HG03571 (cell line): Measurements from ENCODE around the gene GRK2.
"Not testable (repeated sequence)": the region's sequence is repeated elsewhere in the genome, so short reads cannot be mapped to it uniquely, and the experiment has no call there.

Experiments
- ATAC-seq: cut with Tn5 transposase; IDR thresholded peaks from one replicate; pipeline ENCODE4 v1.9.1; 2021; ENCODE audit not compliant: unreplicated experiment

Gene GRK2

DNA sequence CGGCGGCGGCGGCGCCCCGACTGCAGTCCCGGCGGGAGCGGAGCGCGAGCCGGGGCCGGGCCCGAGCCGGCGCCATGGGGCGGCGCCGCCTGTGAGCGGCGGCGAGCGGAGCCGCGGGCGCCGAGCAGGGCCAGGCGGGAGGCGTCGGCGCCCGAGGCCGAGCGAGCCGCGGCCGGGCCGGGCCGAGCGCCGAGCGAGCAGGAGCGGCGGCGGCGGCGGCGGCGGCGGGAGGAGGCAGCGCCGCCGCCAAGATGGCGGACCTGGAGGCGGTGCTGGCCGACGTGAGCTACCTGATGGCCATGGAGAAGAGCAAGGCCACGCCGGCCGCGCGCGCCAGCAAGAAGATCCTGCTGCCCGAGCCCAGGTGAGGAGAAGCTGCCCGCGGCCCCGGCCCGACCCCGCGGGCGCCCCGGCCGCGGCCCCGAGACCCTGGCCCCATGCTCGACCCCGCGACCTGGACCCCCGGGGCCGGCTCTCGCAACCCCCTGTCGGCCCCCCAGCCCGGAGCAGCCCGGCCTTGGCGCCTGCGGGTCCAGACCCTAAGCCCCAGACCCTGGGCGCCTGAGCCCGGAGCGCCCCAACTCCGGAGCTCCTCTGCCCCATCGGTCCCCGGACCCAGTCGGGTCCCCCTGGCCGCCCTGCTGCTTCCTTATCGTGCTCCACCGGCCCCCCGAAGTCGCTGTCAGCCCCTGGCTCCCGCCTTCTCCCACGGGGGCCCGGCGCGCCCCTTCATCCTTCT lies at the start of gene GRK2:
Gene GRK2, plus strand, starts transcription at position 25 of the 739 bp plus-strand sequence. Its CDS starts 227 bp downstream, at position 252.
- ATAC-seq: peak; percentile 13

DNA sequence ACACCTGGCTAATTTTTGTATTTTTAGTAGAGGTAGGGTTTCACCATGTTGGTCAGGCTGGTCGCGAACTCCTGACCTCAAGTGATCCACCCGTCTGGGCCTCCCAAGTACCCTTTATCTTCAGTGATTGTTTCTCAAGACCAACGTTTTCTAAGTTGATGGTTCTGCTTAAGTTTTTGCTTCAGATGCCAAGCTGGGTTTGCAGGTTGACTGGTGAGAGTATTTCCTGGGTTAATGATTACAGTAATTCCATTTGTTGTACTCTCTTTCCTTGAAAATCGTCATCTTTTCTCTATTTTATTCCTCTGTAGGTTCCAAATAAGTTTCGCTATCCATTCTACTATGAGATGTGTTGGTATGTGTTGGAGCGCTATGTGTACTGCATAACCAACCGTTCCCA lies 38.5 kb upstream of the GRK2 start:
- ATAC-seq: no peak

DNA sequence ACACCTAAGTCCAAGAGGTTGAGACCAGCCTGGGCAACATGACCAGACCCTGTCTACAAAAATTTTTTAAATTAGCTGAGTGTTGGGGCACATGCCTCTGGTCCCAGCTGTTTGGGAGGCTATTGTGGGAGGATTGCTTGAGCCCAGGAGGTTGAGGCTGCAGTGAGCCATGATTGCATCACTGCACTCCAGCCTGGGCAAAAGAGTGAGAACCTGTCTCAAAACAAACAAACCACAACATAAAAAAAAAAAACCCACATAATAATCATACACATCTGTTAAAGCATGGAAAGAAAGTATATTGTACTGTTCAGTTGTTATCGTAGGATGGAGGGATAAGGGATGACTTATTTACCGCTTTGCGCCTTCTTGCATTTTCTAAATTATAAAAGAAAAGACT lies 35.9 kb upstream of the GRK2 start:
- no peak for ATAC-seq

- no peak for ATAC-seq
Observed at GRCh38 chr11:67230886-67231285, 35.4 kb upstream of the GRK2 start.

DNA sequence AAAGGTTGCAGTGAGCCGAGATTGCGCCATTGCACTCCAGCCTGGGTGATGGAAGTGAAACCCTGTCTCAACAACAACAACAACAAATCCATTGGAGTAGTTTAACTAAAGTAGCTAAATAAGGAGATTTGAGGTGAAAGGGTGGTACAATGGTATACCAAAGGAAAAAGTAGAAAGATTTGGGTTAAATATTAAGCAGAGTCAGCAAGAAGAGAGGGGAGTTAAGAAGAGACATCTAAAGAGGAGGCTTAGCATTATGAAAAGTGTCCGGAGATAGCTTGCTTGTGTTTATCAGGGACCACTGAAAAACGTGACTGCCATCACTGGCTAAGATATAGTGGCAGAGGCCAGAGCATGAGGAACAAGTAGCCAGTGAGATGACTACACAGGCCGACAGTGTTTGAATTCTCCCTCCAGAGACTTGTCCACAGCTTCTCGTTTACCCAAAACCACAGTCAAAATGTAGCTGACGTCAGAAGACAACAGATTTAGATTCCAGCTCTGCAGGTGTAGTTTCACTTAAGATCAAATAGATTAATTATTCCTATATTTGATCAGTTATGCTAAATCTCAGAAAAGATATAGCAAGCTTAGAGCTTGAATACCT lies 32.6 kb upstream of the GRK2 start:
- no peak for ATAC-seq

DNA sequence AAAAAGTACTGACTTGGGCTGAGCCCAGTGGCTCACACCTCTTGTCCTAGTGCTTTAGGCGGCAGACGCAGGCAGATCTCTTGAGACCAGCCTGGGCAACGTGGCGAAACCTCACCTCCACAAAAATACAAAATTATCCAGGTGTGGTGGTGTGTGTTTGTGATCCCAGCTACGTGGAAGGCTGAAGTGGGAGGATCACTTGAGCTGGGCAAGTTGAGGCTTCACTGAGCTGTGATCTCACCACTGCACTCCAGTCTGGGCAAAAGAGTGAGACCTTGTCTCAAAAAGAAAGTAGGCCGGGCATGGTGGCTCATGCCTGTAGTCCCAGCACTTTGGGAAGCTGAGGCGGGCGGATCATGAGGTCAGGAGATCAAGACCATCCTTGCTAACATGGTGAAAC lies 31.7 kb upstream of the GRK2 start:
- not testable (repeated sequence) for ATAC-seq

GRCh38 chr11:67237574-67237973 lies 28.7 kb upstream of the GRK2 start:
- no peak for ATAC-seq

DNA sequence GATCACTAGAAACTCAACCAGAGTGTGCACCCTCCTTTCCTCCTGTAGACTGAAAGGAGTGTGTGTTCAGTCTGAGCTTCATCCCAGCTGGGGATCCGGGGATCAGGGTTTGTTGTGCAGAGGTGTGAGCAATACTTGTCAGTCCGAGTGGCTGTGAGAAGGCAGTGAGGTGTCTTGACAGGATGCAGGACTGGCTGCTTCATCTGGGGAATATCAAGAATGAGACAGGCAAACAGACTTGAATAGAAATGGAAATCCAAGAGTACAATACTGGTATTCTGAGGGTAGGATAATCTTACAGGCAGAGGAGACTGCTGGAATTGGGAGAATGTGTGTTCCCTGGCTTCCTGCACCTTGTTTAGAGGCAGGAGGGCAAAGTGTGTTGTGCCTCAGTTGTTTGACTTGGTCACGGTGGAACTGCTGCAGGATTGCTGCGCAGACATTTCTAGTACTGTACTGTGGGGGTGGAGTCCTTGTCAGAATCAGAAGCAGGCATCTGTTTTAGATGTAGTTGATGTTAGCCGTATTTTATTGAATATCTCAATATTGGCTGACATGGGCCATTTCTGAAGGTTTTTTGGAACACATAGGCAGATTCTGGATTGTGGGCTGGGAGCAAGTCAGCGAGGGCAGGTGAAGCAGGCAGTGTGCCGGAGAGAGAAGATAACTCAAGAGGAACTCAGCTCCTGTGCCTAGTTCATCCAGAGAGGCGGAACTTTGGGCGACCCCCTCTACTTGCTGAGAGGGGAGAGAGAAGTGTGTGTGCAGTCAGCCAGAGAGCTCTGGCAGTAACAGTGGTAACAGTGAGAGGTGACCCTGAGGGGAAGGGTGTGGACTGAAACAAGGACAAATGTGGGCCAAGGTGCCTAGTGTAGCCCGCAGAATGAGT lies 27.1 kb upstream of the GRK2 start:
- peak; percentile 3 for ATAC-seq

- ATAC-seq: peak; percentile 79
Observed at GRCh38 chr11:67239783-67240575, 26.3 kb upstream of the GRK2 start.

- peak; percentile 41 for ATAC-seq
Observed at GRCh38 chr11:67240576-67241389, 25.5 kb upstream of the GRK2 start.

- ATAC-seq: no peak
Observed at GRCh38 chr11:67242548-67242947, 23.7 kb upstream of the GRK2 start.

- no peak for ATAC-seq
Observed at GRCh38 chr11:67243051-67243450, 23.2 kb upstream of the GRK2 start.

GRCh38 chr11:67245046-67245445 lies 21.2 kb upstream of the GRK2 start:
- no peak for ATAC-seq

DNA sequence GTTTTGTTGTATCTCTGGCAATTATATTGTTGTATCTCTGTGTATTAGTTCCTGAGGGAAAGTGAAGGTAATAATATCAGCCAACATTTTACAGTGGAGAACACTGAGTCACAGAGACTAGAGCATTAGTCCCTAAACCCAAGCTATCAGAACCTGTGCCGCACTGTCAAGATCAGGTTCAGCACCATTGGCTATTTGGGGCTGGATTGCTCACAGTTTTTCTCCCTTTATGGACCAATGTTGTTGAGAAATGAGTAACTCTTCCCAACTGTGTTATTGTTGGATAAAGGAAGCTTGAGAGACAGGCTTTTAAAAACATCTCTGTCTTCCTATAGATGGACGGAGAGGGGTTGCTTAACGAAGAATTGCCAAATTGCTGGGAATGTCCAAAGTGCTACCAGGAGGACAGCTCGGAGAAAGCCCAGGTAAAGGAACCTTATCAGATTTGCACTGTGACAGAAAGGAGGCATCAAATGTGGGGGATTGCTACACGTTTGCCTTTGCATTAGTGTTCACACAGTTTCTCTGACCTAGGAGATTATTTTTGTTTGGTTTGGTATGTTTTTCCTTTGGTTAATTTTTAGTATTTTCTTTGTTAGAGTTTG lies 18.2 kb upstream of the GRK2 start:
- ATAC-seq: no peak

DNA sequence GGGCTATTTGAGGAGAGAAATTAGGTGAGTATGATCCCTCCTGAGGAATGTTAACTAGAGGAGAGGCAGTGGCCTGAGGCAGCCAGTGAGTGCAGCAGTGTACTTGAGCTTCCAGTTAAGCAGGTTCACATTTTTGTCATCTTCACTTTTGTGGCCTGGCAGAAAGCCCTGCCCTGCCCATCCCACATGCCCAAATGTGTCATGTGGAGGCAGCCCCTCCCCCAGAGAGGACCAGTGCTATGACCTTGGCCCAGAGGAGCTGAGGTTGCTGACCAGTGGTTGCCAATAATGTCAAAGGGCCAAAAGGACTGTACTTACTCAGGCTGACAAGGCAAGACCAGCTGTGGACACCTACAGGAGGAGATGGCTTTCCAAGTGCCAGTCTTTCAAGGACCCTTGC lies 17.6 kb upstream of the GRK2 start:
- no peak for ATAC-seq

- ATAC-seq: no peak
Observed at GRCh38 chr11:67250059-67251043, 15.9 kb upstream of the GRK2 start.

- no peak for ATAC-seq
Observed at GRCh38 chr11:67251841-67252240, 14.4 kb upstream of the GRK2 start.

- no peak for ATAC-seq
Observed at GRCh38 chr11:67252831-67253239, 13.4 kb upstream of the GRK2 start.
